H9 (cell line): ENCODE data around the gene TANGO6. TPM values are rescaled to one million over a fixed set of nuclear protein-coding genes. Genes with fewer than 3 reads are reported as not detected.

Experiments used
- DNase-seq: peaks from one replicate; pipeline ENCODE4 v3.0.0-alpha.2; 2017
- H2AFZ ChIP-seq: one replicate; pipeline ENCODE4 v1.6.1; 2013; ENCODE audit warnings: mild to moderate bottlenecking, low read length, control low read depth, moderate library complexity
- H2AK5ac ChIP-seq: 2 replicates; pipeline ENCODE4 v1.6.1; 2013; ENCODE audit warnings: low read length, control low read depth, mixed read lengths; ENCODE audit not compliant: insufficient read length
- H2BK120ac ChIP-seq: one replicate; pipeline ENCODE4 v1.6.1; 2013; ENCODE audit warnings: low read depth, mild to moderate bottlenecking, low read length, control low read depth, inconsistent platforms; ENCODE audit not compliant: poor library complexity, severe bottlenecking
- H2BK12ac ChIP-seq: 2 replicates; pipeline ENCODE4 v1.6.1; 2013; ENCODE audit warnings: low read length, control low read depth, mixed read lengths, low read depth; ENCODE audit not compliant: insufficient read length
- H2BK15ac ChIP-seq: 2 replicates; pipeline ENCODE4 v1.6.1; 2013; ENCODE audit warnings: low read depth, low read length, control low read depth
- H2BK20ac ChIP-seq: one replicate; pipeline ENCODE4 v1.6.1; 2013; ENCODE audit warnings: low read depth, mild to moderate bottlenecking, low read length, control low read depth, inconsistent platforms; ENCODE audit not compliant: poor library complexity, severe bottlenecking
- H2BK5ac ChIP-seq: 2 replicates; pipeline ENCODE4 v1.6.1; 2013; ENCODE audit warnings: low read length, control low read depth, mixed read lengths; ENCODE audit not compliant: insufficient read length
- H3K14ac ChIP-seq: 2 replicates; pipeline ENCODE4 v1.6.1; 2013; ENCODE audit warnings: low read length, control low read depth; ENCODE audit not compliant: insufficient read depth
- H3K18ac ChIP-seq: 2 replicates; pipeline ENCODE4 v1.6.1; 2013; ENCODE audit warnings: low read depth, mild to moderate bottlenecking, mixed read lengths, low read length, control low read depth; ENCODE audit not compliant: insufficient read length
- H3K23ac ChIP-seq: 2 replicates; pipeline ENCODE4 v1.6.1; 2013; ENCODE audit warnings: low read length, control low read depth, mixed read lengths, low read depth; ENCODE audit not compliant: insufficient read length
- H3K23me2 ChIP-seq: 2 replicates; pipeline ENCODE4 v1.6.1; 2013; ENCODE audit warnings: low read depth, mild to moderate bottlenecking, mixed read lengths, low read length, control low read depth; ENCODE audit not compliant: insufficient read length, poor library complexity, severe bottlenecking
- H3K27ac ChIP-seq: 2 replicates; pipeline ENCODE4 v1.5.1; 2013; ENCODE audit warnings: low read length, control low read depth, mixed read lengths, low read depth; ENCODE audit not compliant: insufficient read length
- H3K27me3 ChIP-seq: 2 replicates; pipeline ENCODE4 v1.6.1; 2013; ENCODE audit warnings: low read length, control low read depth, inconsistent platforms; ENCODE audit not compliant: insufficient read depth
- H3K4ac ChIP-seq: 2 replicates; pipeline ENCODE4 v1.6.1; 2013; ENCODE audit warnings: low read depth, mild to moderate bottlenecking, control low read depth, inconsistent platforms, low read length, moderate library complexity
- H3K4me1 ChIP-seq: 2 replicates; pipeline ENCODE4 v1.6.1; 2013; ENCODE audit warnings: low read length, control low read depth, inconsistent platforms; ENCODE audit not compliant: insufficient read depth
- H3K4me2 ChIP-seq: 2 replicates; pipeline ENCODE4 v1.6.1; 2013; ENCODE audit warnings: low read length, control low read depth, mixed read lengths; ENCODE audit not compliant: insufficient read length, insufficient read depth
- H3K56ac ChIP-seq: 2 replicates; pipeline ENCODE4 v1.6.1; 2013; ENCODE audit warnings: low read depth, mild to moderate bottlenecking, mixed read lengths, low read length, control low read depth; ENCODE audit not compliant: insufficient read length
- H3K79me1 ChIP-seq: 2 replicates; pipeline ENCODE4 v1.6.1; 2013; ENCODE audit warnings: low read depth, mild to moderate bottlenecking, moderate library complexity, low read length, control low read depth, inconsistent platforms; ENCODE audit not compliant: insufficient read depth, poor library complexity, severe bottlenecking
- H3K79me2 ChIP-seq: 2 replicates; pipeline ENCODE4 v1.6.1; 2013; ENCODE audit warnings: low read length, control low read depth, inconsistent platforms; ENCODE audit not compliant: insufficient read depth
- H3K9ac ChIP-seq: 2 replicates; pipeline ENCODE4 v1.6.1; 2013; ENCODE audit warnings: low read length, control low read depth, mixed read lengths; ENCODE audit not compliant: insufficient read length; ENCODE audit errors: extremely low read depth
- H3K9me3 ChIP-seq: one replicate; pipeline ENCODE4 v1.6.1; 2013; ENCODE audit warnings: low read depth, low read length, inconsistent platforms; ENCODE audit not compliant: control insufficient read depth
- H3T11ph ChIP-seq: one replicate; pipeline ENCODE4 v1.6.1; 2013; ENCODE audit warnings: mild to moderate bottlenecking, low read length, control low read depth, inconsistent platforms
- H4K20me1 ChIP-seq: one replicate; pipeline ENCODE4 v1.6.1; 2013; ENCODE audit not compliant: control insufficient read depth, insufficient read length, insufficient read depth
- H4K5ac ChIP-seq: 2 replicates; pipeline ENCODE4 v1.6.1; 2013; ENCODE audit warnings: low read depth, mild to moderate bottlenecking, mixed read lengths, low read length, control low read depth; ENCODE audit not compliant: insufficient read length
- H4K8ac ChIP-seq: replicated peaks from 2 replicates; pipeline ENCODE4 v1.6.1; 2013; ENCODE audit warnings: low read length, control low read depth, mixed read lengths, low read depth; ENCODE audit not compliant: insufficient read length
- H4K91ac ChIP-seq: 2 replicates; pipeline ENCODE4 v1.6.1; 2013; ENCODE audit warnings: low read depth, mild to moderate bottlenecking, moderate library complexity, mixed read lengths, low read length, control low read depth; ENCODE audit not compliant: insufficient read length
- H3K27ac Mint-ChIP-seq, 3 experiments: 2 replicates in 2 of 3; 3 replicates in 1 of 3; pipeline ENCODE4 v1.8.0; 2020 to 2021; ENCODE audit warnings: mixed read lengths in 3 of 3, mild to moderate bottlenecking in 1 of 3, moderate library complexity in 1 of 3
- H3K27me3 Mint-ChIP-seq: 2 replicates; pipeline ENCODE4 v1.8.0; 2021; ENCODE audit warnings: low read depth, mild to moderate bottlenecking, moderate library complexity, mixed read lengths
- H3K36me3 Mint-ChIP-seq, 3 experiments: 2 replicates in 2 of 3; 3 replicates in 1 of 3; pipeline ENCODE4 v1.8.0; 2020 to 2021; ENCODE audit warnings: low read depth in 3 of 3, mixed read lengths in 3 of 3; ENCODE audit not compliant: insufficient read depth in 1 of 3
- H3K4me1 Mint-ChIP-seq, 2 experiments: 2 replicates each; pipeline ENCODE4 v1.8.0; 2020; ENCODE audit warnings: mixed read lengths in 2 of 2
- H3K4me3 Mint-ChIP-seq, 2 experiments: 2 replicates in 1 of 2; 3 replicates in 1 of 2; pipeline ENCODE4 v1.8.0; 2020 to 2021; ENCODE audit warnings: mild to moderate bottlenecking in 2 of 2, mixed read lengths in 2 of 2, moderate library complexity in 1 of 2
- H3K9me3 Mint-ChIP-seq, 2 experiments: 2 replicates in 1 of 2; 3 replicates in 1 of 2; pipeline ENCODE4 v1.8.0; 2020; ENCODE audit warnings: mild to moderate bottlenecking in 2 of 2, mixed read lengths in 2 of 2, moderate library complexity in 1 of 2
- WGBS: extraction: QIAGEN DNeasy Blood & Tissue Kit; methylation state at CpG from one replicate; pipeline ENCODE4 v1.1.7; 2013; ENCODE audit warnings: missing lambda C conversion rate, low lambda C conversion rate, mixed read lengths; ENCODE audit not compliant: insufficient read length; ENCODE audit errors: extremely low coverage; 5-methylcytosine and 5-hydroxymethylcytosine counted together
- total RNA-seq: library from RNA; stranded (reverse); gene quantifications from 2 replicates; pipeline ENCODE4 v1.2.1, GENCODE V29; 2021
- TF ChIP-seq, protein P1 (sequence below): fragments of 200-600 bp; sonication (generic); conservative IDR thresholded peaks from 3 replicates; pipeline ENCODE4 v1.8.0; 2021; ENCODE audit warnings: antibody characterized with exemption, mild to moderate bottlenecking

The TANGO6 gene
- total RNA-seq, 1 experiment from 2014 or later = 12.0 TPM

DNA sequence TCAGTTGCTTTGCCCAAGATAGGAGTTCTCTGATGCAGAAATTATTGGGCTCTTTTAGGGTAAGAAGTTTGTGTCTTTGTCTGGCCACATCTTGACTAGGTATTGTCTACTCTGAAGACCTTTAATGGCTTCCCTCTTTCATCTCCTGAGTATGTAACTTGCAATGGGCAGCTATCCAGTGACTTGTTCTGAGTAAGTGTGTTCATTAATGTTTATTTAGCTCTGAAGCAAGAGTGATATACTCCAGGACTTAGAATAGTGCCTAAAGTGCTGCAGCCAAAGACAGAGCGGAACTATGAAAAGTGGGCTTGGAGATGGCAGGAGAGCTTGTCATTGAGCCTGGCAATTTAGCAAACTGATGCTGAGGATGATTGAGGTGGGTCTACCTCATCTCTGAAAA lies 8.8 kb upstream of the TANGO6 start:
- Histone ChIP-seq H2AK5ac (no peak overlapping the region), H3T11ph (no peak overlapping the region), H3K9me3 (no peaks in the 10 kb centered on the region), H3K79me1 (no peaks in the 10 kb centered on the region), H3K23ac (no peak overlapping the region), H3K23me2 (no peaks in the 10 kb centered on the region), H2BK12ac (no peak overlapping the region), H3K4me1 (no peaks in the 10 kb centered on the region), H3K56ac (no peak overlapping the region), H2BK20ac (no peak overlapping the region), H4K20me1 (no peaks in the 10 kb centered on the region), H4K8ac (no peak overlapping the region), H3K79me2 (no peaks in the 10 kb centered on the region), H2AFZ (no peak overlapping the region), H2BK120ac (no peak overlapping the region), H4K5ac (no peak overlapping the region), H3K9ac (no peak overlapping the region), H3K18ac (no peak overlapping the region), H2BK5ac (no peak overlapping the region), H3K4ac (no peak overlapping the region), H3K27ac (no peak overlapping the region), H4K91ac (no peak overlapping the region), H3K27me3 (no peaks in the 10 kb centered on the region), H2BK15ac (no peak overlapping the region), H3K4me2 (no peak overlapping the region), H3K14ac (no peak overlapping the region)
- WGBS = no CpG with 5 or more reads among the region's 1 CpG
- H3K27ac Mint-ChIP-seq = peak overlapping the region in 1 of 3 experiments; percentile 35; a peak in 1 of 7 replicates
- peaks cover 31 to 56% (median 53%) of the 10 kb centered on the region in 3 experiments; a peak in 6 of 7 replicates for H3K36me3 Mint-ChIP-seq
- DNase-seq = no peak
- no peak overlapping the region for H3K4me3 Mint-ChIP-seq
- no peaks in the 10 kb centered on the region for H3K27me3 Mint-ChIP-seq
- TF ChIP-seq, protein P1, sequence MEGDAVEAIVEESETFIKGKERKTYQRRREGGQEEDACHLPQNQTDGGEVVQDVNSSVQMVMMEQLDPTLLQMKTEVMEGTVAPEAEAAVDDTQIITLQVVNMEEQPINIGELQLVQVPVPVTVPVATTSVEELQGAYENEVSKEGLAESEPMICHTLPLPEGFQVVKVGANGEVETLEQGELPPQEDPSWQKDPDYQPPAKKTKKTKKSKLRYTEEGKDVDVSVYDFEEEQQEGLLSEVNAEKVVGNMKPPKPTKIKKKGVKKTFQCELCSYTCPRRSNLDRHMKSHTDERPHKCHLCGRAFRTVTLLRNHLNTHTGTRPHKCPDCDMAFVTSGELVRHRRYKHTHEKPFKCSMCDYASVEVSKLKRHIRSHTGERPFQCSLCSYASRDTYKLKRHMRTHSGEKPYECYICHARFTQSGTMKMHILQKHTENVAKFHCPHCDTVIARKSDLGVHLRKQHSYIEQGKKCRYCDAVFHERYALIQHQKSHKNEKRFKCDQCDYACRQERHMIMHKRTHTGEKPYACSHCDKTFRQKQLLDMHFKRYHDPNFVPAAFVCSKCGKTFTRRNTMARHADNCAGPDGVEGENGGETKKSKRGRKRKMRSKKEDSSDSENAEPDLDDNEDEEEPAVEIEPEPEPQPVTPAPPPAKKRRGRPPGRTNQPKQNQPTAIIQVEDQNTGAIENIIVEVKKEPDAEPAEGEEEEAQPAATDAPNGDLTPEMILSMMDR = no peak
- H3K4me1 Mint-ChIP-seq = no peaks in the 10 kb centered on the region
- H3K9me3 Mint-ChIP-seq = no peaks in the 10 kb centered on the region
